ENCODE measurements around the gene SIGLEC9. TPM values are rescaled to one million over a fixed set of nuclear protein-coding genes. Genes with fewer than 3 reads are reported as not detected.

Gene SIGLEC9
- total RNA-seq, 4 donors from 2014 or later: 0.62 to 9.2 (median 4.0) TPM

- Histone ChIP-seq H3K27ac (no peak overlapping the region), H3K27me3 (peaks cover 34% of the 10 kb centered on the region), H3K9me3 (no peaks in the 10 kb centered on the region), H3K4me3 (no peak overlapping the region), H3K4me1 (no peaks in the 10 kb centered on the region), H3K36me3 (no peaks in the 10 kb centered on the region)
- 84 to 90% methylated on average over 2 to 4 of the region's 4 CpGs for WGBS, 2 donors (ENCODE audit: low coverage in 1 of 2)
- no peak for ATAC-seq
- TF ChIP-seq POLR2AphosphoS5 (IDR thresholded peaks at IDR 0.05): no peak
- no peak for TF ChIP-seq POLR2A (IDR thresholded peaks at IDR 0.05)
- TF ChIP-seq EP300 (IDR thresholded peaks at IDR 0.05): no peak
These were observed 37.3 kb downstream of the SIGLEC9 start for GRCh38 chr19:51161867-51162496.

DNA sequence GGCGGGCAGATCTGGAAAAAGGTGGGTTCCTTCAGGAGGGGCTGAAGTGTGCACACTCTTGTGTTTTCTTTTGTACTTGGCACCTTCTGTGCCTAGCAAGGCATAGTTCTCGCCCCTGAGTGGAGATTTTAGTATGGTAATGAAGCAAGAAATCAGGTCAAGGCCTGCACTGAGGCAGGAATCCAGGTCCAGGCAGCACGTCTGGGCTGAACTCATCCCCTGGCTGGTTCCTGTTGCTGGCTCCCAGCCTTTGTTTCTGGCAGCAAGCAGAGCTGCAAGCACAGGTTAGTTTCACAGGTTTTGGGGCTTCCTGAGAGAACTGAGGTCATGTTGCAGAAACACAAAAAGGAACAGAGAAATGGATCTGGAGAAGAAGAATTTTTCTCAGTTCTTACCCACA is 38.6 kb downstream of the SIGLEC9 start:
- 100% methylated on average over 1 of the region's 3 CpGs; no CpG with 5 or more reads in 1 of the 2 donors for WGBS, 2 donors (ENCODE audit: low coverage in 1 of 2)
- Histone ChIP-seq H3K4me1 (no peaks in the 10 kb centered on the region), H3K27me3 (peaks cover 40% of the 10 kb centered on the region), H3K27ac (no peak overlapping the region), H3K9me3 (no peaks in the 10 kb centered on the region), H3K36me3 (no peaks in the 10 kb centered on the region), H3K4me3 (no peak overlapping the region)
- ATAC-seq: no peak
- TF ChIP-seq POLR2A (IDR thresholded peaks at IDR 0.05): no peak
- TF ChIP-seq CTCF (IDR thresholded peaks at IDR 0.05): no peak
- no peak for TF ChIP-seq EP300 (IDR thresholded peaks at IDR 0.05)
- TF ChIP-seq POLR2AphosphoS5 (IDR thresholded peaks at IDR 0.05): no peak

GRCh38 chr19:51164215-51164614 is 39.5 kb downstream of the SIGLEC9 start:
- Histone ChIP-seq H3K4me1 (peaks cover 0 to 3% (median 0%) of the 10 kb centered on the region in 3 donors), H3K27me3 (peaks cover 43% of the 10 kb centered on the region), H3K36me3 (no peaks in the 10 kb centered on the region), H3K9me3 (no peaks in the 10 kb centered on the region), H3K27ac (no peak overlapping the region), H3K4me3 (no peak overlapping the region)
- 39 to 58% methylated on average over 3 of the region's 3 CpGs for WGBS, 2 donors (ENCODE audit: low coverage in 1 of 2)
- ATAC-seq: no peak
- TF ChIP-seq POLR2A (IDR thresholded peaks at IDR 0.05) (no peak), POLR2AphosphoS5 (IDR thresholded peaks at IDR 0.05) (no peak), CTCF (IDR thresholded peaks at IDR 0.05) (no peak), EP300 (IDR thresholded peaks at IDR 0.05) (no peak)

GRCh38 chr19:51166846-51167490 is 42.3 kb downstream of the SIGLEC9 start:
- TF ChIP-seq EP300 (IDR thresholded peaks at IDR 0.05) (no peak), POLR2AphosphoS5 (IDR thresholded peaks at IDR 0.05) (no peak), CTCF (IDR thresholded peaks at IDR 0.05) (no peak)
- Histone ChIP-seq H3K4me1 (peaks cover 0 to 4% (median 0%) of the 10 kb centered on the region in 3 donors), H3K9me3 (no peaks in the 10 kb centered on the region), H3K4me3 (no peak overlapping the region), H3K27ac (no peak overlapping the region), H3K27me3 (peaks cover 57% of the 10 kb centered on the region), H3K36me3 (no peaks in the 10 kb centered on the region)
- peak; percentile 57 for ATAC-seq
- 44 to 57% methylated on average over 3 to 5 of the region's 9 CpGs for WGBS, 2 donors (ENCODE audit: low coverage in 1 of 2)

DNA sequence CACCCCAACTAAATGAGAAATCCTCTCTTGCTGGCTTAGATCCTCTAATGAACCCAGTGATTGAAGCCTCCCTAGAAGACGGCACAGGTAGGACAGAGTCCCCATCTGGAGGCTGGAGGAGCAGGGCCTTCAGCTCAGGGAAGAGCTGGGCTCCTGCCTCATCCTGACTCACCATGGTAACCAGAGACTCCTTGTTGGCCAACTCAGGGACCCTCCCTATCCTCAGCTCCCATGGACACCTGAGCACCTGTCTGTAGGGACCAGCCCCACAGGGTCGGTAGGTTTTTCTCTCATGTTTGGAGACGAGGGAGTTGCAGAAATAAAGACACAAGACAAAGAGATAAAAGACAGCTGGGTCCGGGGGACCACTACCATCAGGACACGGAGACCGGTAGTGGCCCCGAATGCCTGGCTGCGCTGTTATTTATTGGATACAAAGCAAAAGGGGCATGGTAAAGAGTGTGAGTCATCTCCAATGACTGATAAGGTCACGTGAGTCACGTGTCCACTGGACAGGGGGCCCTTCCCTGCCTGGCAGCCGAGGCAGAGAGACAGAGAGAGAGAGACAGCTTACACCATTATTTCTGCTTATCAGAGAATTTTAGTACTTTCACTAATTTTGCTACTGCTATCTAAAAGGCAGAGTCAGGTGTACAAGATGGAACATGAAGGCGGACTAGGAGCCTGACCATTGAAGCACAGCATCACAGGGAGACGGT is 44.0 kb downstream of the SIGLEC9 start:
- Histone ChIP-seq H3K4me1 (peaks cover 0 to 4% (median 0%) of the 10 kb centered on the region in 3 donors), H3K27ac (no peak overlapping the region), H3K4me3 (no peak overlapping the region), H3K9me3 (no peaks in the 10 kb centered on the region), H3K27me3 (peaks cover 65% of the 10 kb centered on the region), H3K36me3 (no peaks in the 10 kb centered on the region)
- TF ChIP-seq POLR2AphosphoS5 (IDR thresholded peaks at IDR 0.05): no peak
- no peak for TF ChIP-seq CTCF (IDR thresholded peaks at IDR 0.05)
- no peak for TF ChIP-seq EP300 (IDR thresholded peaks at IDR 0.05)
- TF ChIP-seq POLR2A (IDR thresholded peaks at IDR 0.05): no peak
- ATAC-seq: no peak
- WGBS, 2 donors (ENCODE audit: low coverage in 1 of 2): 66 to 87% methylated on average over 5 to 9 of the region's 13 CpGs

Measured in gastroesophageal sphincter (tissue), 4 donors.